Activated CD4-positive, alpha-beta T cell treated with anti-CD3 and anti-CD28 coated beads, Interleukin-2, amount 50 U/mL, for 24 hours (primary cell): ENCODE data around the gene DOK3.
"Not testable (repeated sequence)": the region's sequence is repeated elsewhere in the genome, so short reads cannot be mapped to it uniquely, and the experiment has no call there.

ENCODE experiments used
- DNase-seq, 2 donors: peaks; one replicate each; pipeline ENCODE4 v3.0.0-alpha.2; 2020; ENCODE audit warnings: low read depth in 1 of 2, low spot score in 1 of 2

DOK3 gene

GRCh38 chr5:177535125-177535524, 25.5 kb upstream of the DOK3 start:
- no peak for DNase-seq

GRCh38 chr5:177534433-177534832, 24.8 kb upstream of the DOK3 start:
- not testable (repeated sequence) for DNase-seq

- no peak for DNase-seq
Measured at GRCh38 chr5:177531209-177531940, 21.7 kb upstream of the DOK3 start.

- DNase-seq = no peak
Measured at GRCh38 chr5:177530638-177531037, 21.0 kb upstream of the DOK3 start.

- no peak for DNase-seq
Measured at GRCh38 chr5:177529247-177530203, 19.9 kb upstream of the DOK3 start.

- no peak for DNase-seq
Measured at GRCh38 chr5:177528631-177529030, 19.0 kb upstream of the DOK3 start.

- no peak for DNase-seq
Measured at GRCh38 chr5:177527595-177527994, 18.0 kb upstream of the DOK3 start.

GRCh38 chr5:177526791-177527190, 17.2 kb upstream of the DOK3 start:
- DNase-seq = no peak

GRCh38 chr5:177526191-177526590, 16.6 kb upstream of the DOK3 start:
- no peak for DNase-seq

GRCh38 chr5:177524941-177525655, 15.5 kb upstream of the DOK3 start:
- no peak for DNase-seq

GRCh38 chr5:177524539-177524900, 14.9 kb upstream of the DOK3 start:
- DNase-seq = no peak

GRCh38 chr5:177523711-177524538, 14.3 kb upstream of the DOK3 start:
- no peak for DNase-seq

GRCh38 chr5:177520916-177521513, 11.4 kb upstream of the DOK3 start:
- no peak for DNase-seq

GRCh38 chr5:177520271-177520670, 10.6 kb upstream of the DOK3 start:
- no peak for DNase-seq

- no peak for DNase-seq
Measured at GRCh38 chr5:177519463-177520235, 10.0 kb upstream of the DOK3 start.

GRCh38 chr5:177516601-177517568, 7.3 kb upstream of the DOK3 start, which contains the start of gene DDX41:
TSS of gene DDX41 (minus strand) at chr5:177516961. CDS start at chr5:177516945, 16 bp downstream.
- DNase-seq = peak; percentile 93 to 94

- no peak for DNase-seq
Measured at GRCh38 chr5:177515580-177515979, 6.0 kb upstream of the DOK3 start.

GRCh38 chr5:177514541-177514940, 4.9 kb upstream of the DOK3 start:
- no peak for DNase-seq
